ENCODE measurements around the gene CCDC33.

Gene CCDC33

GRCh38 chr15:74333662-74334061, 97.5 kb downstream of the CCDC33 start:
- WGBS, 2 experiments = 92 to 95% methylated on average over 5 of the region's 5 CpGs
- no peak overlapping the region for H3K27ac ChIP-seq (ENCODE audit: insufficient read depth, low read depth, low read length, poor library complexity, severe bottlenecking)
- no peaks in the 10 kb centered on the region for H3K9me3 ChIP-seq (ENCODE audit: control insufficient read depth, low read length)
- H3K27me3 ChIP-seq (ENCODE audit: control insufficient read depth, insufficient read depth, low read length, poor library complexity, severe bottlenecking) = peaks cover 4% of the 10 kb centered on the region
- no peak overlapping the region for H3K4me3 ChIP-seq (ENCODE audit: insufficient read depth, low read depth, low read length)
- H3K4me1 ChIP-seq (ENCODE audit: control insufficient read depth, insufficient read depth, low read length) = peaks cover under 1% of the 10 kb centered on the region
- no peaks in the 10 kb centered on the region for H3K36me3 ChIP-seq (ENCODE audit: control insufficient read depth, insufficient read depth, low read length)

GRCh38 chr15:74334127-74334526, 98.0 kb downstream of the CCDC33 start:
- H3K27ac ChIP-seq (ENCODE audit: insufficient read depth, low read depth, low read length, poor library complexity, severe bottlenecking) = no peak overlapping the region
- no peaks in the 10 kb centered on the region for H3K36me3 ChIP-seq (ENCODE audit: control insufficient read depth, insufficient read depth, low read length)
- 97 to 100% methylated on average over 1 of the region's 1 CpG for WGBS, 2 experiments
- peaks cover 4% of the 10 kb centered on the region for H3K27me3 ChIP-seq (ENCODE audit: control insufficient read depth, insufficient read depth, low read length, poor library complexity, severe bottlenecking)
- no peaks in the 10 kb centered on the region for H3K9me3 ChIP-seq (ENCODE audit: control insufficient read depth, low read length)
- H3K4me3 ChIP-seq (ENCODE audit: insufficient read depth, low read depth, low read length) = no peak overlapping the region
- H3K4me1 ChIP-seq (ENCODE audit: control insufficient read depth, insufficient read depth, low read length) = no peaks in the 10 kb centered on the region

GRCh38 chr15:74335396-74335795, 99.3 kb downstream of the CCDC33 start:
- H3K9me3 ChIP-seq (ENCODE audit: control insufficient read depth, low read length) = no peaks in the 10 kb centered on the region

GRCh38 chr15:74336061-74337005, 100.2 kb downstream of the CCDC33 start:
- no peaks in the 10 kb centered on the region for H3K27me3 ChIP-seq (ENCODE audit: control insufficient read depth, insufficient read depth, low read length, poor library complexity, severe bottlenecking)
- H3K9me3 ChIP-seq (ENCODE audit: control insufficient read depth, low read length) = no peaks in the 10 kb centered on the region
- no peaks in the 10 kb centered on the region for H3K36me3 ChIP-seq (ENCODE audit: control insufficient read depth, insufficient read depth, low read length)
- H3K4me3 ChIP-seq (ENCODE audit: insufficient read depth, low read depth, low read length) = no peak overlapping the region
- 91 to 95% methylated on average over 9 of the region's 9 CpGs for WGBS, 2 experiments
- H3K27ac ChIP-seq (ENCODE audit: insufficient read depth, low read depth, low read length, poor library complexity, severe bottlenecking) = no peak overlapping the region
- no peaks in the 10 kb centered on the region for H3K4me1 ChIP-seq (ENCODE audit: control insufficient read depth, insufficient read depth, low read length)

More at GRCh38 chr15:74335396-74335795, 99.3 kb downstream of the CCDC33 start:
- no peaks in the 10 kb centered on the region for H3K4me1 ChIP-seq (ENCODE audit: control insufficient read depth, insufficient read depth, low read length)
- no peak overlapping the region for H3K4me3 ChIP-seq (ENCODE audit: insufficient read depth, low read depth, low read length)
- peaks cover under 1% of the 10 kb centered on the region for H3K27me3 ChIP-seq (ENCODE audit: control insufficient read depth, insufficient read depth, low read length, poor library complexity, severe bottlenecking)
- 93 to 94% methylated on average over 8 of the region's 8 CpGs for WGBS, 2 experiments
- H3K27ac ChIP-seq (ENCODE audit: insufficient read depth, low read depth, low read length, poor library complexity, severe bottlenecking) = no peak overlapping the region
- no peaks in the 10 kb centered on the region for H3K36me3 ChIP-seq (ENCODE audit: control insufficient read depth, insufficient read depth, low read length)

GRCh38 chr15:74337146-74337545, 101.0 kb downstream of the CCDC33 start:
- H3K4me3 ChIP-seq (ENCODE audit: insufficient read depth, low read depth, low read length) = no peak overlapping the region
- no peaks in the 10 kb centered on the region for H3K4me1 ChIP-seq (ENCODE audit: control insufficient read depth, insufficient read depth, low read length)
- H3K9me3 ChIP-seq (ENCODE audit: control insufficient read depth, low read length) = no peaks in the 10 kb centered on the region
- H3K27me3 ChIP-seq (ENCODE audit: control insufficient read depth, insufficient read depth, low read length, poor library complexity, severe bottlenecking) = no peaks in the 10 kb centered on the region
- H3K27ac ChIP-seq (ENCODE audit: insufficient read depth, low read depth, low read length, poor library complexity, severe bottlenecking) = no peak overlapping the region
- no peaks in the 10 kb centered on the region for H3K36me3 ChIP-seq (ENCODE audit: control insufficient read depth, insufficient read depth, low read length)
- 94% methylated on average over 5 of the region's 5 CpGs for WGBS, 2 experiments

GRCh38 chr15:74337607-74338211, 101.6 kb downstream of the CCDC33 start:
- Histone ChIP-seq H3K4me1 (ENCODE audit: control insufficient read depth, insufficient read depth, low read length) (no peaks in the 10 kb centered on the region), H3K27ac (ENCODE audit: insufficient read depth, low read depth, low read length, poor library complexity, severe bottlenecking) (no peak overlapping the region), H3K36me3 (ENCODE audit: control insufficient read depth, insufficient read depth, low read length) (no peaks in the 10 kb centered on the region), H3K4me3 (ENCODE audit: insufficient read depth, low read depth, low read length) (no peak overlapping the region), H3K9me3 (ENCODE audit: control insufficient read depth, low read length) (no peaks in the 10 kb centered on the region), H3K27me3 (ENCODE audit: control insufficient read depth, insufficient read depth, low read length, poor library complexity, severe bottlenecking) (no peaks in the 10 kb centered on the region)
- 92 to 94% methylated on average over 4 of the region's 4 CpGs for WGBS, 2 experiments

- H3K27ac ChIP-seq (ENCODE audit: insufficient read depth, low read depth, low read length, poor library complexity, severe bottlenecking) = no peak overlapping the region
- no peaks in the 10 kb centered on the region for H3K4me1 ChIP-seq (ENCODE audit: control insufficient read depth, insufficient read depth, low read length)
- no peaks in the 10 kb centered on the region for H3K36me3 ChIP-seq (ENCODE audit: control insufficient read depth, insufficient read depth, low read length)
- H3K4me3 ChIP-seq (ENCODE audit: insufficient read depth, low read depth, low read length) = no peak overlapping the region
- no peaks in the 10 kb centered on the region for H3K27me3 ChIP-seq (ENCODE audit: control insufficient read depth, insufficient read depth, low read length, poor library complexity, severe bottlenecking)
- H3K9me3 ChIP-seq (ENCODE audit: control insufficient read depth, low read length) = no peaks in the 10 kb centered on the region
- 95 to 96% methylated on average over 5 of the region's 5 CpGs for WGBS, 2 experiments
Observed at GRCh38 chr15:74338676-74339075, 102.5 kb downstream of the CCDC33 start.

- H3K4me3 ChIP-seq (ENCODE audit: insufficient read depth, low read depth, low read length) = no peak overlapping the region
- no peak overlapping the region for H3K27ac ChIP-seq (ENCODE audit: insufficient read depth, low read depth, low read length, poor library complexity, severe bottlenecking)
- 92 to 95% methylated on average over 9 of the region's 9 CpGs for WGBS, 2 experiments
- H3K4me1 ChIP-seq (ENCODE audit: control insufficient read depth, insufficient read depth, low read length) = no peaks in the 10 kb centered on the region
- no peaks in the 10 kb centered on the region for H3K9me3 ChIP-seq (ENCODE audit: control insufficient read depth, low read length)
- no peaks in the 10 kb centered on the region for H3K36me3 ChIP-seq (ENCODE audit: control insufficient read depth, insufficient read depth, low read length)
- H3K27me3 ChIP-seq (ENCODE audit: control insufficient read depth, insufficient read depth, low read length, poor library complexity, severe bottlenecking) = no peaks in the 10 kb centered on the region
Observed at GRCh38 chr15:74339371-74339770, 103.2 kb downstream of the CCDC33 start.

GRCh38 chr15:74340150-74340549, 104.0 kb downstream of the CCDC33 start:
- no peaks in the 10 kb centered on the region for H3K27me3 ChIP-seq (ENCODE audit: control insufficient read depth, insufficient read depth, low read length, poor library complexity, severe bottlenecking)
- H3K36me3 ChIP-seq (ENCODE audit: control insufficient read depth, insufficient read depth, low read length) = no peaks in the 10 kb centered on the region
- H3K4me1 ChIP-seq (ENCODE audit: control insufficient read depth, insufficient read depth, low read length) = no peaks in the 10 kb centered on the region
- no peak overlapping the region for H3K27ac ChIP-seq (ENCODE audit: insufficient read depth, low read depth, low read length, poor library complexity, severe bottlenecking)
- 84 to 88% methylated on average over 4 of the region's 4 CpGs for WGBS, 2 experiments
- H3K4me3 ChIP-seq (ENCODE audit: insufficient read depth, low read depth, low read length) = no peak overlapping the region
- no peaks in the 10 kb centered on the region for H3K9me3 ChIP-seq (ENCODE audit: control insufficient read depth, low read length)

- Histone ChIP-seq H3K9me3 (ENCODE audit: control insufficient read depth, low read length) (no peaks in the 10 kb centered on the region), H3K4me3 (ENCODE audit: insufficient read depth, low read depth, low read length) (no peak overlapping the region), H3K4me1 (ENCODE audit: control insufficient read depth, insufficient read depth, low read length) (no peaks in the 10 kb centered on the region), H3K27me3 (ENCODE audit: control insufficient read depth, insufficient read depth, low read length, poor library complexity, severe bottlenecking) (no peaks in the 10 kb centered on the region), H3K36me3 (ENCODE audit: control insufficient read depth, insufficient read depth, low read length) (no peaks in the 10 kb centered on the region), H3K27ac (ENCODE audit: insufficient read depth, low read depth, low read length, poor library complexity, severe bottlenecking) (no peak overlapping the region)
- 94% methylated on average over 14 of the region's 14 CpGs for WGBS, 2 experiments
Observed at GRCh38 chr15:74343127-74343796, 107.1 kb downstream of the CCDC33 start.
